Thoracic aorta (tissue), 2 donors: ENCODE measurements around the gene SHISAL1. TPM values are rescaled to one million over a fixed set of nuclear protein-coding genes. Genes with fewer than 3 reads are reported as not detected.

Source experiments
- ATAC-seq: fragments of 150-250 bp; one replicate; pipeline ENCODE4 v1.8.0; 2017; ENCODE audit warnings: low read depth; ENCODE audit not compliant: insufficient number of reproducible peaks, low FRiP score
- DNase-seq: peaks from one replicate; pipeline ENCODE4 v3.0.0-alpha.2; 2020; ENCODE audit warnings: low spot score
- H3K27ac ChIP-seq, 2 donors: fragments of 200-600 bp; sonication (generic); 1 replicate in 1 of 2; 2 replicates in 1 of 2; pipeline ENCODE4 v1.5.1; 2016; ENCODE audit warnings: mild to moderate bottlenecking in 2 of 2, moderate library complexity in 2 of 2
- H3K27me3 ChIP-seq: fragments of 200-600 bp; sonication (generic); replicated peaks from 2 replicates; pipeline ENCODE4 v1.6.0; 2016; ENCODE audit warnings: mild to moderate bottlenecking; ENCODE audit not compliant: insufficient read depth
- H3K36me3 ChIP-seq: fragments of 200-600 bp; sonication (generic); one replicate; pipeline ENCODE4 v1.5.1; 2016
- H3K4me1 ChIP-seq, 2 donors: fragments of 200-600 bp; sonication (generic); 1 replicate in 1 of 2; 2 replicates in 1 of 2; pipeline versions ENCODE4 v1.5.1 to v1.6.0; 2016; ENCODE audit warnings: low read depth in 2 of 2, mild to moderate bottlenecking in 1 of 2; ENCODE audit not compliant: control insufficient read depth in 1 of 2
- H3K4me3 ChIP-seq: fragments of 200-600 bp; sonication (generic); 2 replicates; pipeline ENCODE4 v1.5.1; 2016; ENCODE audit warnings: mild to moderate bottlenecking
- H3K9me3 ChIP-seq: fragments of 200-600 bp; sonication (generic); 2 replicates; pipeline ENCODE4 v1.5.1; 2016
- CTCF ChIP-seq: fragments of 200-600 bp; sonication (generic); IDR thresholded peaks from one replicate; pipeline ENCODE4 v1.5.1; 2019; ENCODE audit warnings: antibody characterized with exemption
- total RNA-seq, 2 donors: library from RNA; depleted of rRNA; stranded (reverse); fragments of >200 nt; gene quantifications; one replicate each; pipeline versions ENCODE4 v1.1.0 to v1.2.3, GENCODE V29; 2016

The SHISAL1 gene
- total RNA-seq, 2 donors from 2014 or later, result 0.81 to 3.4 TPM

- H3K4me1 ChIP-seq, result peaks cover 3 to 17% of the 10 kb centered on the region in 2 donors
- no peak for ATAC-seq
These were observed 110.4 kb downstream of the SHISAL1 start for GRCh38 chr22:44202261-44202789.

GRCh38 chr22:44201665-44202064 is 111.1 kb downstream of the SHISAL1 start:
- ATAC-seq (no peak), DNase-seq (no peak)
- no peak overlapping the region for H3K27ac ChIP-seq
- H3K27me3 ChIP-seq, result no peaks in the 10 kb centered on the region
- H3K4me1 ChIP-seq, result peaks cover 3 to 17% of the 10 kb centered on the region in 2 donors
- H3K36me3 ChIP-seq, result no peaks in the 10 kb centered on the region
- H3K9me3 ChIP-seq, result no peaks in the 10 kb centered on the region
- no peak overlapping the region for H3K4me3 ChIP-seq
- no peak for TF ChIP-seq CTCF

More at GRCh38 chr22:44202261-44202789, 110.4 kb downstream of the SHISAL1 start:
- TF ChIP-seq CTCF, result no peak
- Histone ChIP-seq H3K4me3 (no peak overlapping the region), H3K9me3 (no peaks in the 10 kb centered on the region), H3K27me3 (no peaks in the 10 kb centered on the region), H3K27ac (no peak overlapping the region), H3K36me3 (no peaks in the 10 kb centered on the region)
- no peak for DNase-seq

GRCh38 chr22:44200855-44201550 is 111.7 kb downstream of the SHISAL1 start:
- TF ChIP-seq CTCF, result no peak
- no peaks in the 10 kb centered on the region for H3K9me3 ChIP-seq
- no peak overlapping the region for H3K4me3 ChIP-seq
- no peak for DNase-seq
- H3K27ac ChIP-seq, result no peak overlapping the region
- ATAC-seq, result no peak
- no peaks in the 10 kb centered on the region for H3K36me3 ChIP-seq
- H3K4me1 ChIP-seq, result peaks cover 3 to 17% of the 10 kb centered on the region in 2 donors
- no peaks in the 10 kb centered on the region for H3K27me3 ChIP-seq

GRCh38 chr22:44200451-44200850 is 112.3 kb downstream of the SHISAL1 start:
- DNase-seq (no peak), ATAC-seq (no peak)
- H3K27ac ChIP-seq, result no peak overlapping the region

More at GRCh38 chr22:44200451-44200850, 112.3 kb downstream of the SHISAL1 start:
- no peaks in the 10 kb centered on the region for H3K27me3 ChIP-seq
- no peak for TF ChIP-seq CTCF
- peaks cover 3 to 17% of the 10 kb centered on the region in 2 donors for H3K4me1 ChIP-seq
- H3K36me3 ChIP-seq, result no peaks in the 10 kb centered on the region
- H3K4me3 ChIP-seq, result no peak overlapping the region
- H3K9me3 ChIP-seq, result no peaks in the 10 kb centered on the region
